ENCODE results near the gene ANGPTL4. TPM values are rescaled to one million over a fixed set of nuclear protein-coding genes. Genes with fewer than 3 reads are reported as not detected.

The ANGPTL4 gene
- total RNA-seq, 1 donor from 2014 or later = 6.3 TPM

GRCh38 chr19:8324186-8325050, 39.5 kb upstream of the ANGPTL4 start:
- Histone ChIP-seq H3K4me3 (no peak overlapping the region), H3K27me3 (no peaks in the 10 kb centered on the region), H3K9me3 (no peaks in the 10 kb centered on the region), H3K27ac (no peak overlapping the region), H3K36me3 (peaks cover 24% of the 10 kb centered on the region), H3K4me1 (peaks cover 33% of the 10 kb centered on the region)
- intact Hi-C loops (cut with DNase I) = no loop called here
- DNase-seq (no peak), ATAC-seq (no peak)
- TF ChIP-seq CTCF (IDR thresholded peaks at IDR 0.05) = no peak

GRCh38 chr19:8325454-8325853, 38.5 kb upstream of the ANGPTL4 start:
- Histone ChIP-seq H3K27me3 (no peaks in the 10 kb centered on the region), H3K27ac (no peak overlapping the region), H3K4me1 (peaks cover 23% of the 10 kb centered on the region), H3K4me3 (no peak overlapping the region), H3K9me3 (no peaks in the 10 kb centered on the region), H3K36me3 (peaks cover 32% of the 10 kb centered on the region)
- TF ChIP-seq CTCF (IDR thresholded peaks at IDR 0.05) = no peak
- ATAC-seq = no peak
- DNase-seq = no peak
- intact Hi-C loops (cut with DNase I) = no loop called here

GRCh38 chr19:8329996-8330395, 34.0 kb upstream of the ANGPTL4 start:
- peak; percentile 22 for ATAC-seq
- no peak for TF ChIP-seq CTCF (IDR thresholded peaks at IDR 0.05)

GRCh38 chr19:8331263-8331845, 32.6 kb upstream of the ANGPTL4 start:
- H3K4me3 ChIP-seq = no peak overlapping the region
- intact Hi-C loops (cut with DNase I) = no loop called here
- no peak for ATAC-seq

More at GRCh38 chr19:8329996-8330395, 34.0 kb upstream of the ANGPTL4 start:
- intact Hi-C loops (cut with DNase I) = no loop called here
- Histone ChIP-seq H3K36me3 (peaks cover 26% of the 10 kb centered on the region), H3K9me3 (no peaks in the 10 kb centered on the region), H3K4me1 (peaks cover 18% of the 10 kb centered on the region), H3K27ac (no peak overlapping the region), H3K4me3 (no peak overlapping the region), H3K27me3 (peaks cover 18% of the 10 kb centered on the region)
- no peak for DNase-seq

More at GRCh38 chr19:8331263-8331845, 32.6 kb upstream of the ANGPTL4 start:
- peaks cover 26% of the 10 kb centered on the region for H3K36me3 ChIP-seq
- TF ChIP-seq CTCF (IDR thresholded peaks at IDR 0.05) = no peak
- H3K4me1 ChIP-seq = peaks cover 18% of the 10 kb centered on the region
- H3K27ac ChIP-seq = no peak overlapping the region
- H3K27me3 ChIP-seq = peaks cover 18% of the 10 kb centered on the region
- H3K9me3 ChIP-seq = no peaks in the 10 kb centered on the region
- DNase-seq = no peak
